Stimulated activated CD8-positive, alpha-beta memory T cell treated with anti-CD3 and anti-CD28 coated beads, Interleukin-7, amount 100 ng/mL, for 4 hours (primary cell): ENCODE results near the gene HOXC10.

ENCODE experiments used
- DNase-seq, 2 donors: peaks; one replicate each; pipeline ENCODE4 v3.0.0-alpha.2; 2020; ENCODE audit warnings: low read depth in 2 of 2

The HOXC10 gene

DNA sequence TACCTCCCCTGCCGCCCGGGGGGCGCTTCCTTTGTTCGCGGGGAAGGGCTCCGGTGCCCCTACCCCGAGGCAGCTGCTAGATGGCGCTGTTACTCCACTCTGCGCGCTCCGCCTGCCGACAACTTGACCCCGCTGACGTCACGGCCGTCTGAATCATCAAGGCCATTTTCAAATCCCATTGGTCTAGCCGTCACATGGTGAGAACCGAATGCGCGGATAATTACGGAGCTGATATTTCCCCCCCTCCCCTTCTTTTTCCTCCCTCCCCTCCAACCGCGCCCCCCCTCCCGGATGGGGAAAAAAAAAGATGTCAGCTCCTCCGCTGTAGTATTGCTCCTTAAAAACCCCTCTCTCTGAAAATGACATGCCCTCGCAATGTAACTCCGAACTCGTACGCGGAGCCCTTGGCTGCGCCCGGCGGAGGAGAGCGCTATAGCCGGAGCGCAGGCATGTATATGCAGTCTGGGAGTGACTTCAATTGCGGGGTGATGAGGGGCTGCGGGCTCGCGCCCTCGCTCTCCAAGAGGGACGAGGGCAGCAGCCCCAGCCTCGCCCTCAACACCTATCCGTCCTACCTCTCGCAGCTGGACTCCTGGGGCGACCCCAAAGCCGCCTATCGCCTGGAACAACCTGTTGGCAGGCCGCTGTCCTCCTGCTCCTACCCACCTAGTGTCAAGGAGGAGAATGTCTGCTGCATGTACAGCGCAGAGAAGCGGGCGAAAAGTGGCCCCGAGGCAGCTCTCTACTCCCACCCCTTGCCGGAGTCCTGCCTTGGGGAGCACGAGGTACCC, at the start of gene HOXC10:
HOXC10 (plus strand) TSS at position 246 of the 791 bp plus-strand sequence; CDS start at position 360, 114 bp downstream.
- peak; percentile 68 to 77 for DNase-seq

DNA sequence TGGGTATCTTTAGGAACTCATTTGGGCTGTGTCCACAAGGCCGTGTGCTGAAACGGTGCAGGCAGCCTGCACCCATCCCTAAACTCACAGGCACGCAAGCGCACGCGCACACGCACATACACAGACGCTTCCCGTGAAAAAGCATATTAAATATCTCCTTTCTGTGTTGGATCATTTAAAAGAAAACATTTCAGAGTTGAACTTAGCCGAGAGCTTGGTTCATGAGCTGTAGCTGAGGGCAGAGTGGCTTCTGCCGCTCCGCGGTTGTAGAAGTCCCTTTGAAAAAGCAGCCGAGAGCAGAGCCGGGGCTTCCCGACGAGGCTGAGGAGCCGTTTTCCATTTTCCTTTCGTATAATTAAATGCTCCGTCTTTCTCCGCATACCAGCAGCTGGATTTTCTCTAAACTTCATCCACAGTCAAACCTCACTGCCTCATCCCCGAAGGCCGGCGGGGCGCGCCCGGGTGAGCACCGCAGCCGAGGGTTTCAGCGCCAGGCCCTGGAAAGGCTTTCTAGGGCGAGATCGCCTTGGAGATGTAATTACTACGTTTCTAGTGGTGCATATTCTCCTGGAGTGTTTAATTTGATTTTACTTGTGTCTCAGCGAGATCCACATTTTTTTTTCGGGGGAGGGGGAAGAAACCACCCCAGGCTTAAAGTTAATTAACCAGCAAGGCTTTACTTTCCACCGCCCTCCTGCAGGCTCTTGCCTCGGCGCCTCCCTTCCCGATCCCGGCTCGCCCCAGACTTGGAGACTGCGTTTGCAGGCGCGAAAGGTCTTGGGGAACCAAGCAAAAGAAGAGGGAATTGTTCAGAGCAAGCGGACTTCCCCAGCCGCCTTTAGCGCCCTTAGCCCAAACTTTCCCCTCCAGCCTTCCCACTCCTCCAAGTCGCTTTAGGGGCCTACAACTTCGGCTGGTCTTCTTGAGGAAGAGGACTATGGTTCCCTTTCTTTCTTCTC, 49.3 kb upstream of the HOXC10 start:
- DNase-seq: no peak

GRCh38 chr12:53937099-53937498, 47.8 kb upstream of the HOXC10 start:
- no peak for DNase-seq

GRCh38 chr12:53937596-53938325, 47.2 kb upstream of the HOXC10 start:
- DNase-seq: no peak

GRCh38 chr12:53938326-53939140, 46.4 kb upstream of the HOXC10 start, which contains the start of gene HOXC13:
HOXC13 (plus strand) TSS chr12:53938831; CDS start chr12:53938907, 76 bp downstream.
- no peak for DNase-seq

DNA sequence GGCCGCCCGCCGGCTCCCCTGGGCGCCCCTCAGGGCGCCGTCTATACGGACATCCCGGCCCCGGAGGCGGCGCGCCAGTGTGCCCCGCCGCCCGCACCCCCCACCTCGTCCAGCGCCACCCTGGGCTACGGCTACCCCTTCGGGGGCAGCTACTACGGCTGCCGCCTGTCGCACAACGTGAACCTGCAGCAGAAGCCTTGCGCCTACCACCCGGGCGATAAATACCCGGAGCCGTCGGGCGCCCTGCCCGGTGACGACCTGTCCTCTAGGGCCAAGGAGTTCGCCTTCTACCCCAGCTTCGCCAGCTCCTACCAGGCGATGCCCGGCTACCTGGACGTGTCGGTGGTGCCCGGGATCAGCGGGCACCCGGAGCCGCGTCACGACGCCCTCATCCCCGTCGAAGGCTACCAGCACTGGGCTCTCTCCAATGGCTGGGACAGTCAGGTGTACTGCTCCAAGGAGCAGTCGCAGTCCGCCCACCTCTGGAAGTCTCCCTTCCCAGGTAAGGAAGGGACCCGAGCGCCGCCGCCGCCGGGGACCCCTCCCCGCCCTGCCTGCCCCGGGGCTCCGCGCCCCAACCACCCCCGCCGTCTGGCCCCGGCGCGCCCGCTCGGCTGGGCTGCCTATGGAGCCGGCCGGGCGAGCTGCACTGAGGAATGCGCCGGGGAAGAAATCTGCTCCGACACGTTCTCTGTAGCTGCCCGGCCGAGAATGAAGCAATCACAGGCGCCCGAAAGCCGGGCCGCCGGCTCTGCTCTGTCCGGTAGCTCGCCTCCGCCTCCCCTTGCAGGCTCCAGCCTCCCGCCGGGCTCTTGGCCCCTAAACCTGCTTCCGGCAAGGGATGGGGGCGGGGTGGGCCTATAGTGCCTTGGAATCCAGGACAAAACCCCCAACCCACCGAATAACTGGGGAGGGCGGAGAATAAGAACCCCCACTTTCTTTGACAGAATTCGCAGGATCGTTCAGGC, 45.5 kb upstream of the HOXC10 start:
- no peak for DNase-seq

DNA sequence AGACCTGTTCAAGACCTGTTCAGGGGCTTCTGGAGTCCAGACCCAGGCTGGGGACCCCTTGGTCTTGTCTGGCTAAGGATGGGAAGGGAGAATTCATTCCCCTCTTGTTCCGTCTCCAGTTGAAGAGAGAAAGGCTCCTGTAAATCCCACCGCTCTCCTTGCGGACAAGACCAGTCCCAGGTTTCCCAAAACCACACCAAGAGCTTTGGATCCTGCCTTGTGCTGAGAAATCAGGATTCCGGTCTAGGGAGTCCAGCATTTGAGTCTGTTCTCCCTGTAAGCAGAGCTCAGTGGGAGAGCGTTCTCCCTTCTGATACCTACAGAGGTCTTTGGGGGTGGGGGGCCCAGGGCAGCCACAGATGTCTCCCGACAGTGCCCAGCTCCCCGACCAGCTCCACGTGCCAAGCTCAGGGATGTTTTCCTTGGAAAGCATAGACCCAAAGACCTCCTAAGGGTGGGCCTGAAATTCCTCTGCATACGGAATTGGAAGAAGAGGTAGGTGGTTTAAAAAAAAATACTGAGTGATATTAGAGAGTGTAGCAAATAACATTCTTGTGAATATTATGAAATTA, 44.4 kb upstream of the HOXC10 start:
- DNase-seq: no peak

DNA sequence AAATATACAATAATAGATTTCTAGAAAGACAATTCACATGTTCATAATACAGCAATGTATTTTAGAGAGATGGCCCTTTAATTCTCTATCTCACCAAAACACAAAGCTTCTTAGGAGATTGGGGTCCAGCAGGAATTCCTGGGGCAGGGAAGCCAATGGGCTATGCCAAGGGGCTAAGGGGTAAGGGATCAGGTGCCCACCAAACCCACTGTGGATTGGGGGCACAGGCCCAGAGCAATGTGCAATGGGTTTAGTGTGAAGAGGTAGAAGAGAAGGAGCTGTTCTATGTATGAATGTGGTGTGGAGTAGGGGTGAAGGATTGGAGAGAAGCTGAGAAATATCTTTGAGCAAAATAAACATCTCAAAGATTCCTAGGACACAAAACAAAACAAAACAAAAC, 43.8 kb upstream of the HOXC10 start:
- no peak for DNase-seq

DNA sequence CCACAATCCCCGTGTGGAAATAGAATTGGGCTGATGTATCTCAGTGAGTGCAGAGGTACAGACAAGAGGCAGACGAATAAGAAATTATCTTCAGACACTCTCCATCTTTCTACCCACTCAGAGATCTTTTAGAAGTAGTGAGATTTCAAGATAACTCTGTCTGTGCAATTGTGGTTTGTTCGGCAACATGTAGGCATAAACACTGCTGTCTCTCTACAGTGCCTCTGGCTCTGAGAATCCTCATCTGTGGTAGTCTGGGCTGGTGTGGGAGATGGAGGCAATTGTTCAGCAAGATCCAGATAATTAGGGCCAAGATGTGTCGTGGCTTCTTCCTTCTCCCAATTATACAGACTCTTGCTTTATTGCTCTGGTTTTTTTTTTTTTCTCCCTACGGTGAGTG, 43.2 kb upstream of the HOXC10 start:
- DNase-seq: no peak

- no peak for DNase-seq
Observed at GRCh38 chr12:53942467-53942997, 42.4 kb upstream of the HOXC10 start.

DNA sequence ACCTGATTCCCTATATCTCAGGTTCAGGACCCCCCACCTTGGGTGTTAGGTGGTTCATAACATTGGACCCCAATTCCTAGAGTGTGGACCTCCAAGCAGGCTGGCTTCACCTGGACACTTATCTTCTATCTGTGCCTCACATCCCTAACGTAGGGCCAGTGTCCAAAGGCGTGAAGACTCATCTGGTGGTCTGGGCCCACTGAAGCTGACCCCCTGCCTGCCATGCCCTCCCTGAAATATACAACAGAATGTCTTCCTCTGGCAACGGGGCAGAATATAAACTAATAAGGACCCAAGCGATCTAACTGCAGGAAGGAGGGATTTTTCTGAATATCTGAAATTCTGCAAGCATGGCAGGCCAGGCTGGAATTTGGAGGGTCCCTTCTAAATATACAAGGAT, 40.7 kb upstream of the HOXC10 start:
- no peak for DNase-seq

DNA sequence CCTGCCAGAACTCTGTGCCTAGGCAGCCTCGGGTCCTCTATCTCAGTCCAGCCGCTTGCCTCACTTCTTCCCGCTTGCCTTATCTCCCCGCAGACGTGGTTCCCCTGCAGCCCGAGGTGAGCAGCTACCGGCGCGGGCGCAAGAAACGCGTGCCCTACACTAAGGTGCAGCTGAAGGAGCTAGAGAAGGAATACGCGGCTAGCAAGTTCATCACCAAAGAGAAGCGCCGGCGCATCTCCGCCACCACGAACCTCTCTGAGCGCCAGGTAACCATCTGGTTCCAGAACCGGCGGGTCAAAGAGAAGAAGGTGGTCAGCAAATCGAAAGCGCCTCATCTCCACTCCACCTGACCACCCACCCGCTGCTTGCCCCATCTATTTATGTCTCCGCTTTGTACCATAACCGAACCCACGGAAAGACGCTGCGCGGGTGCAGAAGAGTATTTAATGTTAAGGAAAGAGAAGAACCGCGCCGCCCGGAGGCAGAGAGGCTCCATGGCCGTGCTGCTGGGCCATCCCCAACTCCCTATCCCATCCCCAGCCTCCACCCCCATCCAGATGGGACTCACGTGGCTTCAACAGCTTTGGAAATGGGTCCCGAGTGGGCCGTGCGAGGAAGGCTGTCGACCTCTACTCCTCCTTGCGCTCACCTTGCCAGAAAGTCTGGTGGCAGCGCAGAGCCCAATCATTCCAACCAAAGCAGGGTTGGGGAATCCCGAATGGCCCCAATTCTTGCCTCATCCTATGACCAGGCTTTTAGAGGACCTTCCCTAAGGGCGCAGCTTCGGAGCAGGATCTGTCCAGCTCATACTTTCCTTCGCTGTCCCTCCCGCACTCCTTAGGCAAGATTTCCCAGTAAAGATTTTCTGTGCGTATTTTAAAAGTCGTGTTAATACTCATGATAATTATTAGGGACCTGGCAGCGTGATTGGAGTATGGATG, 39.8 kb upstream of the HOXC10 start:
- DNase-seq: no peak

DNA sequence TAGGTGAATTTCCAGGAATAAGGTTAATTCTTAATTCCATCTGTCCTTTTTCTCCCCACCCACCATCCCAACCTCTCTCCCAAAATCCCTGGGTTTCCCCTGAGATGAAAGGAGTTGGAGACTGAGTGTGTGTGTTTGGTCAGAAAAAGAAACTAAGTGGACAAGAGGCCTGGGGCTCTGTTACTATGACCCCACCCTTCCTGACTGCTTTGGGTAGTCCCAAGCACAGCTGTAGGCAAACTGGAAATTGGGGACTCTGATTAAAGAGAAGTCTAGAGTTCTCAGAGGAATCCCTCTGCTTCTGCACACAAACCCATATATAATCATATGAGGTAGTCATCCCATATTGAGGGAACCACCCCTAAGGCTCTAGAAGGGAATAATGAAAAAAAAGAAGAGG, 37.2 kb upstream of the HOXC10 start:
- no peak for DNase-seq

DNA sequence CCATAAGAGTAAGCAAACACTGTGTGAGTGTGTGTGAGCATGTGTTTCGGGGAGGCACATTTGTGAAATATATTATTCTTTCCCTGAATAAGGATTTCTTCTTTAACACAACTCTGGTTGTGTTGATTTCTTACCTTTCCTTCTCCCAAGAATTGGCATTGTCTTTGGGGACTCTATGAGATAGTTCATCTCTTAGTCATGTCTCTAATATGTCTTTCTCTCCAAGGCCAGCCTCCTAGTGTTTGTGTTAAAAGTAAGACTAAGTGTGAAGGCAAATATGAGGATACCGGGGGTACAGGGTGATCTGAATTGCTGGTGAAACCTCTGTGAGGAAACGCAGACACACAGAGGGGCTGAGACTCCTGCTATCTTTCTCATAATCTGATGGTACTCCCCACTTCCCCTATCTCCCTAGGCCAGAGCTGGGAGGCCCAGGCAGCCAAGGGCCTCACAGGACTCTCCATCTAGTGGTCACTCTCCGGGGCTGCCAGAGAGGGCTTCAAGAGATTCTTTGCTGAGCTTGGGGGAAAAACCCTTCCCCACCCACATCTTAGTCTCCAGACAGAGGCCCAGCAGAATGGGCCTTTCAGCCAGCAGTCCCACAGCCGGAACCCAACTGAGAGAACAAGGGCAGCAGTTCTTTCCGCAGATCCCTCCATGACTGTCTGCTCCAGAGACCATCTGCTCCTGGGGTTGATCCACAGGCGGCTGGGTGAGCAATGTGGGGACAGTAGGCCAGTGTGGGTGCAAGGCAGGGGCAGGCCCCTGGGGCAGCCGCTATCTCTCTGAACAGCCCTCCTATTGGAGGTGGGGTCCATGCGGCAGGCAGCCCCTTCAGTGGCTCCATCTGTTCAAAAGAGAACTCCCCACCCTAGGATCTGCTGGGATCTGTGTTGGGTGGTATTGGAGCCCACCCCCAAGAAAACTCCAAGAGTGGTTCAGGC, 36.0 kb upstream of the HOXC10 start:
- no peak for DNase-seq

DNA sequence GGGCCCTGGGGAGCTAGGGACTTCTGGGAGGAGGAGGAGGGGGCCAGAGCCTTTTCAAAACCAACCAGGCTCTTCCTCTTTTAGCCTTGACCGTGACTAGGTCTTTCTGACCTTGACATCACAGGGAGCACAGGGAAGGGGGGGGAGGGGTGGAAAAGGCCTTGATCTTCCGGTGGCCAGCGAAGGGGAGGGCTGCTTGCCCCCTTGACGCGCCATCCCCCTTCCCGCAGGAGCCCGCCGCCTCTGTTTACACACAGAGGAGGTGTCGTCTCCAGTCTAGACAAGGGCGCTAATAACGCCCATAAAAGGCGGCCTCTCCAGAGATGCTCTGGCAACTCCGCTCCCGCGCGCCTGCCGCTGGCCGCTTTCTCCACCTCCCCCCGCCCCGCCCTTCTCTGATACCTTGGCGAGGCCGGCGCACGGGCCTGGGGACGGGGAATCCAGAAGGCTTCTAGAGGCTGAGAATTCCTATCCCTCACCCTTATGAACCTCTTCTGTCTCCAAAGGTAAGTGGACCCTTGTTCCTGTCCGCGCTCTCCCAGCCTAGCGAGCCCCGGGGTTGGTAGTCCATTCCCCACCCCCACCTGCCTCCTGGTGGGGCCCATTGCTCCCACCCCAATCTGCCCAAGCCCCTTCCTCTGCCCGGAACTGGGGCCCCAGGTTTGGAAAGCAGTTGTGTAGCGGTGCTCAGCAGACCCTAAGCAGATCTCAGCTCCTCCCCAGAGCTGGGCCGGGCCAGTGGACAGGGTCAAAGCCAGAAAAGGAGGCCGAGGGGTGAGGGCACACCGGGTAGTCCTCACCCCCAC, 35.1 kb upstream of the HOXC10 start:
- DNase-seq: no peak

GRCh38 chr12:53950437-53950773, 34.5 kb upstream of the HOXC10 start:
- no peak for DNase-seq
